ENCODE measurements around the gene DSCAM. TPM values are rescaled to one million over a fixed set of nuclear protein-coding genes. Genes with fewer than 3 reads are reported as not detected.

The DSCAM gene
- total and polyA plus RNA-seq, 10 of the 15 experiments (the other 5 are each of a cell fraction or from before 2014, with no cell fraction given), result not detected

- Histone ChIP-seq H3K27ac (ENCODE audit: control insufficient read depth, insufficient read depth) (no peak overlapping the region), H3K4me2 (ENCODE audit: control insufficient read depth, insufficient read depth) (no peak overlapping the region), H3K36me3 (ENCODE audit: control insufficient read depth in 2 of 2, insufficient read depth in 2 of 2, low read length in 1 of 2) (no peaks in the 10 kb centered on the region), H3K79me2 (ENCODE audit: control insufficient read depth, insufficient read depth, low read length) (no peaks in the 10 kb centered on the region), H2AFZ (ENCODE audit: control insufficient read depth, low read depth, low read length) (no peak overlapping the region), H3K27me3 (replicated peaks in 1 of 2; ENCODE audit: control insufficient read depth in 2 of 2, insufficient read depth in 2 of 2, low read length in 1 of 2) (no peaks in the 10 kb centered on the region), H3K4me3 (no peak overlapping the region), H3K9me3 (replicated peaks; ENCODE audit: control insufficient read depth, insufficient read depth, low read length) (no peaks in the 10 kb centered on the region; the same call in 2 of the 3 replicates), H3K9ac (ENCODE audit: control insufficient read depth, insufficient read depth, low read length) (no peak overlapping the region), H3K4me1 (ENCODE audit: control insufficient read depth, insufficient read depth, low read length) (no peaks in the 10 kb centered on the region), H4K20me1 (ENCODE audit: control insufficient read depth, insufficient read depth) (no peaks in the 10 kb centered on the region)
- ChIA-PET SMC1A (ENCODE audit: uncharacterized antibody, unreplicated experiment) (no interaction called here), RAD21 (ENCODE audit: unreplicated experiment) (no interaction called here), CTCF (no interaction called here), POLR2A (no interaction called here)
- DNase-seq (ENCODE audit: low read depth, low spot score) (no peak), FAIRE-seq (no peak), ATAC-seq (no peak)
- TF ChIP-seq KAT2A (conservative IDR thresholded peaks at IDR 0.05; ENCODE audit: control insufficient read depth, low read depth, low read length), result no peak
- no peak for TF ChIP-seq CBX3 (IDR thresholded peaks at IDR 0.05; ENCODE audit: borderline replicate concordance, low read depth)
- no peak for TF ChIP-seq PBX3 (IDR thresholded peaks at IDR 0.05; ENCODE audit: insufficient replicate concordance, low read depth, low read length)
- TF ChIP-seq SREBF2 (IDR thresholded peaks at IDR 0.05; ENCODE audit: low read length), result no peak
- no peak for TF ChIP-seq BACH1 (IDR thresholded peaks at IDR 0.05; ENCODE audit: borderline replicate concordance)
- TF ChIP-seq ZNF384 (IDR thresholded peaks at IDR 0.05; ENCODE audit: borderline replicate concordance, low read depth, low read length), result no peak
- no peak for TF ChIP-seq MEF2B (IDR thresholded peaks at IDR 0.05; ENCODE audit: partially characterized antibody, poor library complexity, severe bottlenecking)
- no peak for TF ChIP-seq KLF5 (IDR thresholded peaks at IDR 0.05; ENCODE audit: partially characterized antibody)
- no peak for TF ChIP-seq PRDM15 (CRISPR knock-in tag; IDR thresholded peaks at IDR 0.05)
- TF ChIP-seq ZNF592 (IDR thresholded peaks at IDR 0.05), result no peak
- no peak for TF ChIP-seq ELK1 (IDR thresholded peaks at IDR 0.05; ENCODE audit: low read depth, low read length)
- BruUV-seq (replicated peaks), result no TSS peak
- intact Hi-C loops (cut with micrococcal nuclease; ENCODE audit: unreplicated experiment), result no loop called here
- in situ Hi-C loops (cut with MboI), result no loop called here
- 44% methylated on average over 5 of the region's 5 CpGs for WGBS (ENCODE audit: insufficient coverage, insufficient replicate concordance, low lambda C conversion rate, missing lambda C conversion rate)
Measured at GRCh38 chr21:40139636-40140035, 707.3 kb downstream of the DSCAM start.

All from GM12878 (cell line).